HG02610 (cell line): ENCODE measurements around the gene C1S.
"Not testable (repeated sequence)": the region's sequence is repeated elsewhere in the genome, so short reads cannot be mapped to it uniquely, and the experiment has no call there.

ENCODE experiments used
- ATAC-seq: cut with Tn5 transposase; IDR thresholded peaks from one replicate; pipeline ENCODE4 v1.9.1; 2021; ENCODE audit warnings: mild to moderate bottlenecking, moderate library complexity; ENCODE audit not compliant: unreplicated experiment

Gene C1S

GRCh38 chr12:7101047-7101693, 40.7 kb downstream of the C1S start:
- no peak for ATAC-seq

GRCh38 chr12:7101694-7102131, 41.2 kb downstream of the C1S start:
- no peak for ATAC-seq

- ATAC-seq = no peak
These were observed 42.1 kb downstream of the C1S start for GRCh38 chr12:7102582-7102981.

- ATAC-seq = no peak
These were observed 43.5 kb downstream of the C1S start for GRCh38 chr12:7103837-7104584.

- ATAC-seq = no peak
These were observed 45.6 kb downstream of the C1S start for GRCh38 chr12:7106082-7106481.

- not testable (repeated sequence) for ATAC-seq
These were observed 46.7 kb downstream of the C1S start for GRCh38 chr12:7107181-7107580.

- no peak for ATAC-seq
These were observed 47.1 kb downstream of the C1S start for GRCh38 chr12:7107636-7108002.

- ATAC-seq = peak; percentile 86
These were observed 47.7 kb downstream of the C1S start for GRCh38 chr12:7108003-7108795.

GRCh38 chr12:7108796-7109571, 48.5 kb downstream of the C1S start, which contains the start of gene C1RL:
TSS of gene C1RL (minus strand) at chr12:7109214. CDS start at chr12:7109180, 34 bp downstream.
- ATAC-seq = no peak

GRCh38 chr12:7109572-7109920, 49.0 kb downstream of the C1S start:
- ATAC-seq = no peak

- ATAC-seq = no peak
These were observed 50.1 kb downstream of the C1S start for GRCh38 chr12:7110661-7111060.

- no peak for ATAC-seq
These were observed 51.5 kb downstream of the C1S start for GRCh38 chr12:7112041-7112440.

GRCh38 chr12:7113389-7113871, 52.9 kb downstream of the C1S start:
- ATAC-seq = no peak

- ATAC-seq = no peak
These were observed 53.5 kb downstream of the C1S start for GRCh38 chr12:7114008-7114407.

GRCh38 chr12:7114851-7115250, 54.3 kb downstream of the C1S start:
- no peak for ATAC-seq

GRCh38 chr12:7116196-7116595, 55.7 kb downstream of the C1S start:
- ATAC-seq = no peak

- no peak for ATAC-seq
These were observed 56.4 kb downstream of the C1S start for GRCh38 chr12:7116916-7117315.

GRCh38 chr12:7117670-7118069, 57.2 kb downstream of the C1S start:
- no peak for ATAC-seq

GRCh38 chr12:7118881-7119280, 58.4 kb downstream of the C1S start:
- ATAC-seq = no peak

- ATAC-seq = no peak
These were observed 59.6 kb downstream of the C1S start for GRCh38 chr12:7120166-7120565.
